ENCODE data around the gene ABLIM2.
"Not testable (repeated sequence)": the region's sequence is repeated elsewhere in the genome, so short reads cannot be mapped to it uniquely, and the experiment has no call there.

ABLIM2 gene

DNA sequence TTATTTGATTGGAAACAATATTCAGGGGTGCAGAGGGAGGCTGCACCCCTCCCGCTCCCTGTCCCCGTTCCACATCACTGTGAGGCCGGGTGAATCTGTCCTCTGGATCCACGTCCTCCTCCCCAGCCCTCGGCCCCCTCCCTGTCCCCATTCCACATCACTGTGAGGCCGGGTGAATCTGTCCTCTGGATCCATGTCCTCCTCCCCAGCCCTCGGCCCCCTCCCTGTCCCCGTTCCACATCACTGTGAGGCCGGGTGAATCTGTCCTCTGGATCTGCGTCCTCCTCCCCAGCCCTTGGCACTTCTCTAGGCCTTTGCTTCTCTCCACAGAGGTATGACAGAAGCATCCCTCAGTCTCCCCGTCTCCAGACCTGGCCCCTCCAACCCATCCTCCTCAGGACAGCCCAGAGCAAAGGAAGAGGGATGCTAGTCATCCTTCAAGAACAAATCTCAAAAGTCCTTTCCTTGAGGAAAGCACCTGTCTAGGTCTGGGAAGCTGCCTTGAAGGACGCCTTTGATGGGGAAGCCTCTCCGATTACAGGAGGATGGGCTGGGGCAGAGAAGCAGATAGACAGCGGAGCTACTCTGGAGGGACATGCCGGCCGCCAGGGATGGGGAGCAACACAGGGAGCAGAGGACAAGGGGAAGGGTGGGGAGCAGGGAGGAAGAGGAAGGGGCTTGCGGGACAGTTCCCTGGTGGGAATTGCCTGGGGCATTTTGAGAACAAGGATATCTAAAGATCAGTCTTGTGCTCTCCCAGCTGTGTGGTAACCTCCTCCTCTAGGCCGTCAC is 208.1 kb downstream of the ABLIM2 start:
- DNase-seq, result no peak

GRCh38 chr4:7949759-7950158 is 208.9 kb downstream of the ABLIM2 start:
- DNase-seq, result no peak

DNA sequence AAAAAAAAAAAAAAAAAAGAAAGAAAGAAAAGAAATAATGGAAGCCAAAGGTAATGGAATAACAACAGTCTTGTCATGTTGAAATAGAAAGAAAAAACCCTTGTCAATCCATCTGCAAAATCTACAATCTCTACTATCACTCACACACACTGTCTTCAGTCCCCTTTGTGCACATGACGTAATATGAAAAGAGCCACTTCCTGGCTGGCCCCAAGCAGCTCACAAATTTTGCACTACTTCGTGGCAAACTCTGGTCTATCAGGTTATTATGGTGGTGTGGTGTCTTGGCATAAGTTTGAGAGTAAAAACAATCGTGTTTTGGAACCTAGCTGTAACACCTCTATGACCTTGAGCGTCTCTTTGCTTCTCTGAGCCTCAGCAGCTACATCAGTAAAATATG is 210.7 kb downstream of the ABLIM2 start:
- DNase-seq, result no peak

DNA sequence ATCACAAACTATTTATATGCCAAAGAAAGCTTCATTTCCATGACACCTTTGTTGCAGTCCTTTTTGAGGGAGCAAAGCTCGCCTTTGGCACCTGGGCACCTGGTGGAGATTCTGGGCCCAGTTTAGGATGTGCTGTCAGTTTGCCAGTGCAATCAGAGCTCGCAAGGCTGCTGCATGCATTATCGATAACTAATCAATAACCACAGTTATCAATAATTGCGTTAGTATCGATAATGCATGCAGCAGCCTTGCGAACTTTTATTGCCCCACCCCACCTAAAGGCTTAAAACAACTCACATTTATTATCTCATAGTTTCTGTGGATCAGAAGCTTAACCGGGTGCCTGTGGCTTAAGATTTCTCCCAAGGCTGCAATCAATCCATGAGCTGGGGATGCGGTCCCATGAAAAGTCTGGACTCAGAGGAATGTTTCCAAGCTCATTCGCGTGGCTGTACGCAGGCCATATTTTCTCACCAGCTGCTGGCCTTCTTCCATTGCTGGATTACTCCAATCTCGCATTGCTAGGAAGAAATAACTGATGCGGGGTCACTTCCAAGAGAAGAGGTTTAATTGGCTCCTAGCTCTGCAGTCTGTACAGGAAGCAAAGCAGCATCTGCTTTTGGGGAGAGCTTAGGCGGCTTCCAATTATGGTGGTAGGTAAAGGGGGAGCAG is 212.8 kb downstream of the ABLIM2 start:
- no peak for DNase-seq

- DNase-seq, result no peak
These were observed 213.9 kb downstream of the ABLIM2 start for GRCh38 chr4:7944599-7945220.

- DNase-seq, result not testable (repeated sequence)
These were observed 214.9 kb downstream of the ABLIM2 start for GRCh38 chr4:7943688-7944087.

DNA sequence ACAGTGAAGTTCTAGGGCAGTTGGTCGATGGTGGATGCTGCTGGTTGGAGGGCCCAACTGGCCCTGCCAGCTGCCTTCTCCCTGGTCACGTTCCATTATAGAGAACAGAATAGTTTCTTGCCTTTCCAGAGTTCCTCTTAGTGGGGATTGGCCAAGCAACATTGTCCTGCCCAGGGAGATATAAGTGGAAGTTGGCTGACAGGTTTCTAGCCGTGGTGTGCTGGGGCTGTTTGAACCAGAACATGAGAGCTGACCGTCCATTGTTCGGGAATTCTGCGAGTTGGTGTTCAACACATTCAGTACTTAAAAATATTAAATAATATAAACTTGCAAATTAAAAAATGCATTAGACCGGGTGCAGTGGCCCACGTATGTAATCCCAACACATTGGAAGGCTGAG is 215.4 kb downstream of the ABLIM2 start:
- DNase-seq, result no peak

DNA sequence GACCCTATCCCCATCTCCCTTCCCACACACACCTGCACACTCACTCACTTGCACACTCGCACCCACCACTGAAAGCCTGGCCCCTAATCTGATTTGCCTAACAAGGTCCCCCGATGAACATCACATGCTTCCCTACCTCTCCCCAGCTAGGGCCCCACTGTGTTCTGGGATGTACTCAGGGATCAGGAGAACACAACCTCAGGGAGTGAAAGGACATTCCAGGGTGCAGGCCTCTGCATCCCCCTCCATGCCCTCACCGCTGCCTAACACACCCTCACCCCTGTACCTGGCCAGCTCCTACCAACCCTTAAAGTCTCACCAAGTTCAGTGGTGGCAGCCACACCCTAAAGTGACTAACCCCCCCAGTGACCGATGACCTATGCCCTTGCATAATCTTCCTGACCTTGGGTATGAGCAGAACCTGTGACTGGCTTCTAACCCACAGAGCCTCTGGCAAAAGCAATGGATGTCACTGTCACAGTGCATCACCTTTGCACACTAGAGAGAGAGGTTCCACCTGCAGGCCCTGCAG is 216.6 kb downstream of the ABLIM2 start:
- DNase-seq, result no peak

DNA sequence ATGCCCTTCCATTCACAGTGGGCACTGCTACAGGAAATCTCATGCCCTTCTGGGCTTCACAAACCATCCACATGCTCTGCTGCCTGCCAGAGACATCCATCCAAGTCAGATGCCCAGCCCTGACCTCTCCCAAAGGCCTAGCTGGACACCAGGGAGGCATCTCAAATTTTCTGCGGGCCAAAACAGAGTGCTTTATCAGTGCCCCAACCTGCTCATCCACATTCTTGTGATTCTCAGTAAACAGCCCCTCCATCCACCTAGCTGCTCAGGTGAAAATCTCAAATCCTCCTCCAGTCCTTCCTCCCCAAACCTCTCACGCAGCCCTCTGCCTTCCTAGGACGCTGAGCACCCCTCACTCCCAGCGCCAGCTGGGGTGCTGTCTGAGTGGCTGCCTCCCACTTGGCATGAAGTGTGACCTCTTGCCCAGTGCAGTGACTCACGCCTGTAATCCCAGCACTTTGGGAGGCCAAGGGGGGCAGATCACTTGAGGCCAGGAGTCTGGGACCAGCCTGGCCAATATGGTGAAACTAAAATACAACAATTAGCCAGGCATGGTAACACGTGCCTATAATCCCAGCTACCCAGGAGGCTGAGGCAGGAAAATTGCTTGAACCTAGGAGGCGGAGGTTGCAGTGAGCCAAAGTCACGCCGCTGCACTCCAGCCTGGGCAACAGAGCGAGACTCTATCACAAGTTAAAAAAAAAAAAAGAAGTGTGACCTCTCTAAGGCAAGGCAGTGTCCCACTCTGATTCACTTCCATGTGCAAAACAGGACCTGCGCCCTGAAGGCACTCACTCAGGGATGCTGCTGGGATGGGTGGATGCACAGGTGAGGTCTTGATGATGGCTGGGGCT is 217.3 kb downstream of the ABLIM2 start:
- DNase-seq, result no peak

GRCh38 chr4:7939377-7940108 is 219.1 kb downstream of the ABLIM2 start, which contains the start of gene AFAP1:
AFAP1 (minus strand) TSS chr4:7939861; CDS start chr4:7872078, 67,783 bp downstream.
- DNase-seq, result peak; percentile 38

- DNase-seq, result no peak
These were observed 219.8 kb downstream of the ABLIM2 start for GRCh38 chr4:7938609-7939376.

GRCh38 chr4:7938266-7938608 is 220.4 kb downstream of the ABLIM2 start:
- no peak for DNase-seq

- DNase-seq, result no peak
These were observed 221.6 kb downstream of the ABLIM2 start for GRCh38 chr4:7937006-7937405.

- no peak for DNase-seq
These were observed 224.7 kb downstream of the ABLIM2 start for GRCh38 chr4:7933651-7934510.

- no peak for DNase-seq
These were observed 226.3 kb downstream of the ABLIM2 start for GRCh38 chr4:7932287-7932686.

- DNase-seq, result no peak
These were observed 229.3 kb downstream of the ABLIM2 start for GRCh38 chr4:7929118-7929951.

- no peak for DNase-seq
These were observed 229.9 kb downstream of the ABLIM2 start for GRCh38 chr4:7928711-7929110.

DNA sequence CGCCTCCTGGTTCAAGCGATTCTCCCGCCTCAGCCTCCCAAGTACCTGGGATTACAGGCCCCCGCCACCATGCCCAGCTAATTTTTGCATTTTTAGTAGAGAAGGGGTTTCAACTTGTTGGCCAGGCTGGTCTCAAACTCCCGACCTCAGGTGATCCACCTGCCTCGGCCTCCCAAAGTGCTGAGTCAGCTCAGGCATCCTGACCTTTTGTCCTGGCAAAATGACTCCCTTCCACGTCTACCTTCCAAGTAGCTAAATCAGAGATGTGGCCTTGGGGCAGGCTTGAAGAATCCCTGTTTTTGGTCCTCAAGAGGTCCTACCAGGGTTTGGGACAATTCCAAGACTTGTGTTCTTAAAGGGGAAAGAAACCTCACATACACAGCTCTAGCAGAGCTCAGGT is 231.8 kb downstream of the ABLIM2 start:
- DNase-seq, result no peak

DNA sequence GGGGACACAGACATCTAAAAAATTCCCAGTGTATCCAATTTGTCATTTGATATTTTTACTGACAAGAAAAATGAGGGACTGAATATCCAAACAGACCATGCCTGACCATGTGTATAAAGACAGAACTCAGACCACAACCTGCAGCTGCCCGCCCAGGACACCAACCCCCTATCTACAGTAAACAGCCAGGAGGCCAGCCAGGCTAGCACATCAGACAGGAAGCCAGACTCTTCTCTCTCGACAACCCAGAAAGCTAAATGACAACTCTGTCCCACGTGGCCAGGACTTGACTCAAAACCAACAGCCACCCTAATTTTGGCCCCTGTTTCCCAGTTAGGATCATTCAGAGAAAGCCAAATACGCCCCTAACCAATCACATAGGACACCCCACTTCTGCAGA is 234.0 kb downstream of the ABLIM2 start:
- DNase-seq, result no peak

All from cortex of kidney (tissue), 1 donor.